Measurements from ENCODE around the gene NAPB. TPM values are rescaled to one million over a fixed set of nuclear protein-coding genes. Genes with fewer than 3 reads are reported as not detected.

The NAPB gene
- total RNA-seq, 1 experiment from 2014 or later = 5.8 TPM

DNA sequence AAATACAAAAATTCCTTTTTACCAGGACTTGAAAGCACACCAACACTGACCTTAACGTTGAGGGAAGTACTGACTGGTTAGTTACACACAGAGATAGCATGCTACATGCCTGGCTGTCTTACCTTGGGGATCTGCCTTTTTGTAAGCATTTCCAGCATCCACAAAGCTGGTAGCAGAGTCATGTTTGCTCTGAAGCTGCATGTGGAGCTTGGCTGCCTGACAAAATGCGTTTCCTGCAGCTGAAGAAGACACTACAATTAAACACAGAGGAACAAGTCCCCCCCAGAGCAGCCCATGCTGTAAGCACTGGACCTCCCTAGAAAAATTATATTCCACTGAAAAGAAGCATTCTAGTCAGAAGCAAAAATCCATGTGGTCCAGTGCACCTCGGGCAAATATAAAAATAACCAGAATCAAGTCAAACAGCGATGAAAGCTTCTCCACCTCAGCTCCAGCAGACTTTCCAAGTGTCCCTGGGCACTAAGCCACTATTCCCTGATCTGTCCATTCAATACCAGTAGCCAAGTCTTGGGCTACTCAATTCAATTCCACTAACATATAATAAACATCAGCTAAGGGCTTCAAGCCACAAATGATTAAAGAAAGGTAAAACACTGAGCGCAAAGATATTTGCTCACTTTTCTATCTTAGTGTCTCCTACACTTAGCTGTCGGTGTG is 24.2 kb downstream of the NAPB start:
- no peaks in the 10 kb centered on the region; the same call in 1 of the 2 replicates for H3K36me3 ChIP-seq (ENCODE audit: control insufficient read depth, insufficient read depth, low read length)
- DNase-seq (ENCODE audit: low read depth, low spot score) = no peak
- BruUV-seq (replicated peaks) = no TSS peak
- no peak for ATAC-seq
- H3K27ac ChIP-seq (ENCODE audit: low read length) = no peak overlapping the region
- intact Hi-C loops (cut with micrococcal nuclease; ENCODE audit: unreplicated experiment) (no loop called here), in situ Hi-C loops (cut with HindIII; ENCODE audit: low pct_unique_long_range_greater_than_20kb, low sequenced_read_pairs) (no loop called here)
- POLR2A ChIA-PET = no interaction called here
- CTCF ChIA-PET = no interaction called here
- no peaks in the 10 kb centered on the region for H3K9me3 ChIP-seq (ENCODE audit: control insufficient read depth, insufficient read depth, low read depth, low read length)
- no peak for TF ChIP-seq POLR2AphosphoS5 (IDR thresholded peaks at IDR 0.05; ENCODE audit: low read depth, low read length)
- TF ChIP-seq, protein P1, sequence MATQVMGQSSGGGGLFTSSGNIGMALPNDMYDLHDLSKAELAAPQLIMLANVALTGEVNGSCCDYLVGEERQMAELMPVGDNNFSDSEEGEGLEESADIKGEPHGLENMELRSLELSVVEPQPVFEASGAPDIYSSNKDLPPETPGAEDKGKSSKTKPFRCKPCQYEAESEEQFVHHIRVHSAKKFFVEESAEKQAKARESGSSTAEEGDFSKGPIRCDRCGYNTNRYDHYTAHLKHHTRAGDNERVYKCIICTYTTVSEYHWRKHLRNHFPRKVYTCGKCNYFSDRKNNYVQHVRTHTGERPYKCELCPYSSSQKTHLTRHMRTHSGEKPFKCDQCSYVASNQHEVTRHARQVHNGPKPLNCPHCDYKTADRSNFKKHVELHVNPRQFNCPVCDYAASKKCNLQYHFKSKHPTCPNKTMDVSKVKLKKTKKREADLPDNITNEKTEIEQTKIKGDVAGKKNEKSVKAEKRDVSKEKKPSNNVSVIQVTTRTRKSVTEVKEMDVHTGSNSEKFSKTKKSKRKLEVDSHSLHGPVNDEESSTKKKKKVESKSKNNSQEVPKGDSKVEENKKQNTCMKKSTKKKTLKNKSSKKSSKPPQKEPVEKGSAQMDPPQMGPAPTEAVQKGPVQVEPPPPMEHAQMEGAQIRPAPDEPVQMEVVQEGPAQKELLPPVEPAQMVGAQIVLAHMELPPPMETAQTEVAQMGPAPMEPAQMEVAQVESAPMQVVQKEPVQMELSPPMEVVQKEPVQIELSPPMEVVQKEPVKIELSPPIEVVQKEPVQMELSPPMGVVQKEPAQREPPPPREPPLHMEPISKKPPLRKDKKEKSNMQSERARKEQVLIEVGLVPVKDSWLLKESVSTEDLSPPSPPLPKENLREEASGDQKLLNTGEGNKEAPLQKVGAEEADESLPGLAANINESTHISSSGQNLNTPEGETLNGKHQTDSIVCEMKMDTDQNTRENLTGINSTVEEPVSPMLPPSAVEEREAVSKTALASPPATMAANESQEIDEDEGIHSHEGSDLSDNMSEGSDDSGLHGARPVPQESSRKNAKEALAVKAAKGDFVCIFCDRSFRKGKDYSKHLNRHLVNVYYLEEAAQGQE (IDR thresholded peaks at IDR 0.05; ENCODE audit: insufficient read depth in 1 of 2, low read depth in 2 of 2, low read length in 1 of 2) = no peak
- TF ChIP-seq TCF7L2 (IDR thresholded peaks at IDR 0.05; ENCODE audit: low read depth, low read length) = no peak
- no peak for TF ChIP-seq SIN3A (IDR thresholded peaks at IDR 0.05; ENCODE audit: borderline replicate concordance, insufficient read depth, low read depth, low read length)
- TF ChIP-seq, protein P2, sequence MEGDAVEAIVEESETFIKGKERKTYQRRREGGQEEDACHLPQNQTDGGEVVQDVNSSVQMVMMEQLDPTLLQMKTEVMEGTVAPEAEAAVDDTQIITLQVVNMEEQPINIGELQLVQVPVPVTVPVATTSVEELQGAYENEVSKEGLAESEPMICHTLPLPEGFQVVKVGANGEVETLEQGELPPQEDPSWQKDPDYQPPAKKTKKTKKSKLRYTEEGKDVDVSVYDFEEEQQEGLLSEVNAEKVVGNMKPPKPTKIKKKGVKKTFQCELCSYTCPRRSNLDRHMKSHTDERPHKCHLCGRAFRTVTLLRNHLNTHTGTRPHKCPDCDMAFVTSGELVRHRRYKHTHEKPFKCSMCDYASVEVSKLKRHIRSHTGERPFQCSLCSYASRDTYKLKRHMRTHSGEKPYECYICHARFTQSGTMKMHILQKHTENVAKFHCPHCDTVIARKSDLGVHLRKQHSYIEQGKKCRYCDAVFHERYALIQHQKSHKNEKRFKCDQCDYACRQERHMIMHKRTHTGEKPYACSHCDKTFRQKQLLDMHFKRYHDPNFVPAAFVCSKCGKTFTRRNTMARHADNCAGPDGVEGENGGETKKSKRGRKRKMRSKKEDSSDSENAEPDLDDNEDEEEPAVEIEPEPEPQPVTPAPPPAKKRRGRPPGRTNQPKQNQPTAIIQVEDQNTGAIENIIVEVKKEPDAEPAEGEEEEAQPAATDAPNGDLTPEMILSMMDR (IDR thresholded peaks at IDR 0.05) = no peak
- H3K27me3 ChIP-seq (ENCODE audit: control insufficient read depth, insufficient read depth, low read length) = no peaks in the 10 kb centered on the region
- H3K4me1 ChIP-seq (ENCODE audit: control insufficient read depth, insufficient read depth, low read length) = no peaks in the 10 kb centered on the region
- H3K4me3 ChIP-seq (ENCODE audit: low read depth in 2 of 2, low read length in 2 of 2) = no peak overlapping the region

DNA sequence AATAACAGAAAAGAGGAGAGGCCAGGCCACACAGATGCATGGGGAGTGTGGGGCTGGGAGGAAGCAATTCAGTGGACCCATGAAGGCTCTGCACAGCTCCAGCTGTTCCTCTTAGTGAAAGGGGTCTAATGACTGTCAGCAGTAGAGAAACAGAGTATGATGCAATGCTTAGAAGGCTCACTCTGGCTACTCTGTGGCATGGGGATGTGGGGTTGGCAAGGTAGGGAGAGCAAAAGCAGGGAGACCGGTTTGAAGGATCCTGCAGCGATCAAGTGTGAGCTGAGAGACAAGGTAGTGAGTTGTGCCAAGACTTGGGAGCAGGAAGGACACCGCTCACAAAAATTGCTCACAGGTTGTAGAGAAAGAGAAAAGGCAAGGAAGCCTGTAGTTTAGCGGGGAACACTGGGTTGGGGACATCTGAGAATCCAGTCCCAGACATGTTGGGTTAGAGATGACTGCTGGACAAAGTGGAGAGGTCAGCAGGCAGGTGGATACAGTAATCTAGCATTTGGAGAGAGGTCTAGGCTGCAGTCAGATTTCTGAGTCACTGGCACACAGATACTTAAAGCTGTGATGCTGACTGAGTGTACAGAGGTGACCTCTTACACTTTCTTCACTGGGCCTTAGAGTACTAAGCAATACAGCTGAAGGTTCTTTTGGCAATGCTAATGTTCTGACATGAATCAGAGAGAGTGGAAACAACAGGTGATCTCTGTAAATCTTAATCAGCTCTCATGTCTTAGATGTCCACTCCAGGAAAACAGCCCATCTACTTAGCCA is 27.1 kb downstream of the NAPB start:
- POLR2A ChIA-PET = no interaction called here
- ATAC-seq = no peak

More for the DNA sequence above, 27.1 kb downstream of the NAPB start:
- no peaks in the 10 kb centered on the region for H3K4me1 ChIP-seq (ENCODE audit: control insufficient read depth, insufficient read depth, low read length)
- no TSS peak for BruUV-seq (replicated peaks)
- in situ Hi-C loops (cut with HindIII; ENCODE audit: low pct_unique_long_range_greater_than_20kb, low sequenced_read_pairs) (no loop called here), intact Hi-C loops (cut with micrococcal nuclease; ENCODE audit: unreplicated experiment) (no loop called here)
- TF ChIP-seq, protein P2 (IDR thresholded peaks at IDR 0.05) = no peak
- TF ChIP-seq, protein P1 (IDR thresholded peaks at IDR 0.05; ENCODE audit: insufficient read depth in 1 of 2, low read depth in 2 of 2, low read length in 1 of 2) = no peak
- TF ChIP-seq SIN3A (IDR thresholded peaks at IDR 0.05; ENCODE audit: borderline replicate concordance, insufficient read depth, low read depth, low read length) = no peak
- no peak for TF ChIP-seq POLR2AphosphoS5 (IDR thresholded peaks at IDR 0.05; ENCODE audit: low read depth, low read length)
- TF ChIP-seq TCF7L2 (IDR thresholded peaks at IDR 0.05; ENCODE audit: low read depth, low read length) = no peak
- no peak overlapping the region for H3K4me3 ChIP-seq (ENCODE audit: low read depth in 2 of 2, low read length in 2 of 2)
- no peak for DNase-seq (ENCODE audit: low read depth, low spot score)
- no peaks in the 10 kb centered on the region for H3K9me3 ChIP-seq (ENCODE audit: control insufficient read depth, insufficient read depth, low read depth, low read length)
- CTCF ChIA-PET = interaction anchor here (0.7 kb wide), 1 partner anchor 136 kb away, joined by 3 read pairs; no protein-coding TSS in a partner anchor
- H3K27me3 ChIP-seq (ENCODE audit: control insufficient read depth, insufficient read depth, low read length) = no peaks in the 10 kb centered on the region
- H3K27ac ChIP-seq (ENCODE audit: low read length) = no peak overlapping the region
- H3K36me3 ChIP-seq (ENCODE audit: control insufficient read depth, insufficient read depth, low read length) = peaks cover 2% of the 10 kb centered on the region; the same call in 1 of the 2 replicates
